Immature natural killer cell (primary cell): ENCODE results near the gene BLVRA. TPM values are rescaled to one million over a fixed set of nuclear protein-coding genes. Genes with fewer than 3 reads are reported as not detected.
"Not testable (repeated sequence)": the region's sequence is repeated elsewhere in the genome, so short reads cannot be mapped to it uniquely, and the experiment has no call there.

Experiments used
- DNase-seq, 3 donors: peaks; one replicate each; pipeline ENCODE4 v3.0.0; 2022; ENCODE audit warnings: mixed read lengths in 1 of 3
- H3K27ac Mint-ChIP-seq, 6 donors: one replicate each; pipeline ENCODE4 v1.8.0; 2020; ENCODE audit warnings: mixed read lengths in 6 of 6, mild to moderate bottlenecking in 5 of 6, inconsistent platforms in 4 of 6, moderate library complexity in 3 of 6
- H3K27me3 Mint-ChIP-seq, 3 donors: one replicate each; pipeline ENCODE4 v1.8.0; 2020 to 2021; ENCODE audit warnings: low read depth in 3 of 3, mild to moderate bottlenecking in 3 of 3, mixed read lengths in 3 of 3, moderate library complexity in 3 of 3, inconsistent platforms in 1 of 3
- H3K36me3 Mint-ChIP-seq, 3 donors: one replicate each; pipeline ENCODE4 v1.8.0; 2020; ENCODE audit warnings: mixed read lengths in 3 of 3, inconsistent platforms in 2 of 3, mild to moderate bottlenecking in 2 of 3
- H3K4me1 Mint-ChIP-seq, 2 donors: one replicate each; pipeline ENCODE4 v1.8.0; 2020; ENCODE audit warnings: inconsistent platforms in 2 of 2, mild to moderate bottlenecking in 2 of 2, mixed read lengths in 2 of 2, moderate library complexity in 1 of 2
- H3K4me3 Mint-ChIP-seq, 5 donors: one replicate each; pipeline ENCODE4 v1.8.0; 2020; ENCODE audit warnings: mild to moderate bottlenecking in 5 of 5, mixed read lengths in 5 of 5, inconsistent platforms in 3 of 5, moderate library complexity in 3 of 5
- H3K9me3 Mint-ChIP-seq, 6 donors: one replicate each; pipeline ENCODE4 v1.8.0; 2020; ENCODE audit warnings: mild to moderate bottlenecking in 6 of 6, mixed read lengths in 6 of 6, inconsistent platforms in 4 of 6, moderate library complexity in 3 of 6
- polyA plus RNA-seq, 3 donors: library from polyadenylated mRNA; unstranded; fragments of 300-500 nt; fragmentation: Illumina TruSeq; gene quantifications; one replicate each; pipeline ENCODE4 v1.2.3, GENCODE V29; 2021

The BLVRA gene
- polyA plus RNA-seq, 3 donors from 2014 or later, result 51.0 to 72.3 (median 51.0) TPM

GRCh38 chr7:43734575-43735332, 23.7 kb upstream of the BLVRA start:
- not testable (repeated sequence) for H3K4me3 Mint-ChIP-seq, H3K36me3 Mint-ChIP-seq, H3K27me3 Mint-ChIP-seq, H3K9me3 Mint-ChIP-seq, H3K27ac Mint-ChIP-seq, H3K4me1 Mint-ChIP-seq, DNase-seq

GRCh38 chr7:43735403-43735801, 23.1 kb upstream of the BLVRA start:
- Mint-ChIP-seq H3K9me3 (no peaks in the 10 kb centered on the region), H3K27ac (no peak overlapping the region), H3K36me3 (no peaks in the 10 kb centered on the region), H3K4me3 (no peak overlapping the region), H3K4me1 (peaks cover 0 to 2% of the 10 kb centered on the region in 2 donors), H3K27me3 (peaks cover 0 to 3% (median 3%) of the 10 kb centered on the region in 3 donors)
- no peak for DNase-seq

- Mint-ChIP-seq H3K36me3 (no peaks in the 10 kb centered on the region), H3K4me1 (no peaks in the 10 kb centered on the region), H3K4me3 (no peak overlapping the region), H3K27ac (no peak overlapping the region), H3K9me3 (no peaks in the 10 kb centered on the region), H3K27me3 (peaks cover 0 to 3% (median 3%) of the 10 kb centered on the region in 3 donors)
- DNase-seq, result no peak
Measured at GRCh38 chr7:43735802-43736603, 22.5 kb upstream of the BLVRA start.

GRCh38 chr7:43737467-43738127, 20.9 kb upstream of the BLVRA start:
- no peaks in the 10 kb centered on the region for H3K4me1 Mint-ChIP-seq
- no peak for DNase-seq
- no peaks in the 10 kb centered on the region for H3K9me3 Mint-ChIP-seq
- H3K36me3 Mint-ChIP-seq, result no peaks in the 10 kb centered on the region
- H3K27me3 Mint-ChIP-seq, result peaks cover 0 to 3% (median 3%) of the 10 kb centered on the region in 3 donors
- H3K4me3 Mint-ChIP-seq, result no peak overlapping the region
- H3K27ac Mint-ChIP-seq, result no peak overlapping the region

GRCh38 chr7:43742692-43743091, 15.8 kb upstream of the BLVRA start:
- no peaks in the 10 kb centered on the region for H3K27me3 Mint-ChIP-seq
- no peak overlapping the region for H3K4me3 Mint-ChIP-seq
- no peaks in the 10 kb centered on the region for H3K4me1 Mint-ChIP-seq
- no peaks in the 10 kb centered on the region for H3K36me3 Mint-ChIP-seq
- no peak overlapping the region for H3K27ac Mint-ChIP-seq
- no peak for DNase-seq
- H3K9me3 Mint-ChIP-seq, result no peaks in the 10 kb centered on the region

GRCh38 chr7:43747328-43748105, 11.0 kb upstream of the BLVRA start:
- Mint-ChIP-seq H3K9me3 (no peaks in the 10 kb centered on the region), H3K27me3 (no peaks in the 10 kb centered on the region), H3K4me1 (no peaks in the 10 kb centered on the region), H3K27ac (no peak overlapping the region), H3K36me3 (no peaks in the 10 kb centered on the region), H3K4me3 (no peak overlapping the region)
- no peak for DNase-seq

- H3K36me3 Mint-ChIP-seq, result no peaks in the 10 kb centered on the region
- no peaks in the 10 kb centered on the region for H3K9me3 Mint-ChIP-seq
Measured at GRCh38 chr7:43749383-43749940, 9.0 kb upstream of the BLVRA start.

GRCh38 chr7:43750016-43750887, 8.2 kb upstream of the BLVRA start:
- H3K4me1 Mint-ChIP-seq, result no peaks in the 10 kb centered on the region
- no peak for DNase-seq
- H3K27me3 Mint-ChIP-seq, result peaks cover 0 to 2% (median 0%) of the 10 kb centered on the region in 3 donors
- H3K27ac Mint-ChIP-seq, result no peak overlapping the region
- H3K36me3 Mint-ChIP-seq, result no peaks in the 10 kb centered on the region
- H3K9me3 Mint-ChIP-seq, result no peaks in the 10 kb centered on the region
- no peak overlapping the region for H3K4me3 Mint-ChIP-seq

More at GRCh38 chr7:43749383-43749940, 9.0 kb upstream of the BLVRA start:
- Mint-ChIP-seq H3K27me3 (peaks cover 0 to 2% (median 0%) of the 10 kb centered on the region in 3 donors), H3K4me1 (no peaks in the 10 kb centered on the region), H3K4me3 (no peak overlapping the region), H3K27ac (no peak overlapping the region)
- DNase-seq, result no peak

GRCh38 chr7:43752411-43752810, 6.1 kb upstream of the BLVRA start:
- DNase-seq, result no peak
- peaks cover 3 to 4% of the 10 kb centered on the region in 2 donors for H3K4me1 Mint-ChIP-seq
- no peak overlapping the region for H3K4me3 Mint-ChIP-seq
- H3K9me3 Mint-ChIP-seq, result no peaks in the 10 kb centered on the region
- H3K27ac Mint-ChIP-seq, result no peak overlapping the region
- H3K27me3 Mint-ChIP-seq, result peaks cover 0 to 2% (median 1%) of the 10 kb centered on the region in 3 donors
- H3K36me3 Mint-ChIP-seq, result no peaks in the 10 kb centered on the region

GRCh38 chr7:43753271-43753810, 5.1 kb upstream of the BLVRA start:
- H3K4me3 Mint-ChIP-seq, result no peak overlapping the region
- H3K27ac Mint-ChIP-seq, result no peak overlapping the region
- H3K4me1 Mint-ChIP-seq, result peaks cover 10% of the 10 kb centered on the region in 2 donors
- H3K36me3 Mint-ChIP-seq, result no peaks in the 10 kb centered on the region
- no peak for DNase-seq
- H3K27me3 Mint-ChIP-seq, result peaks cover 0 to 4% (median 1%) of the 10 kb centered on the region in 3 donors
- H3K9me3 Mint-ChIP-seq, result no peaks in the 10 kb centered on the region

- no peaks in the 10 kb centered on the region for H3K9me3 Mint-ChIP-seq
- H3K4me1 Mint-ChIP-seq, result peaks cover 10% of the 10 kb centered on the region in 2 donors
- H3K27me3 Mint-ChIP-seq, result peaks cover 0 to 4% (median 1%) of the 10 kb centered on the region in 3 donors
- DNase-seq, result no peak
- H3K4me3 Mint-ChIP-seq, result no peak overlapping the region
- H3K36me3 Mint-ChIP-seq, result no peaks in the 10 kb centered on the region
- no peak overlapping the region for H3K27ac Mint-ChIP-seq
Measured at GRCh38 chr7:43753843-43754242, 4.6 kb upstream of the BLVRA start.

GRCh38 chr7:43754596-43754995, 3.9 kb upstream of the BLVRA start:
- Mint-ChIP-seq H3K27ac (no peak overlapping the region), H3K4me1 (peaks cover 14 to 16% of the 10 kb centered on the region in 2 donors), H3K4me3 (no peak overlapping the region), H3K27me3 (peaks cover 2 to 4% (median 4%) of the 10 kb centered on the region in 3 donors), H3K9me3 (no peaks in the 10 kb centered on the region), H3K36me3 (no peaks in the 10 kb centered on the region)
- DNase-seq, result no peak
